Upper lobe of right lung (tissue), 1 donor: ENCODE data around the gene SRGAP1. TPM values are rescaled to one million over a fixed set of nuclear protein-coding genes. Genes with fewer than 3 reads are reported as not detected.

Experiments used
- ATAC-seq: fragments of 200-7000 bp; cut with Tn5 transposase; one replicate; pipeline ENCODE4 v1.9.1; 2020; ENCODE audit warnings: mild to moderate bottlenecking, moderate library complexity
- DNase-seq: peaks from one replicate; pipeline ENCODE4 v3.0.0-alpha.2; 2020
- H3K27ac ChIP-seq: fragments of 200-600 bp; one replicate; pipeline ENCODE4 v1.8.0; 2022
- H3K27me3 ChIP-seq: fragments of 200-600 bp; one replicate; pipeline ENCODE4 v1.8.0; 2022; ENCODE audit warnings: mild to moderate bottlenecking
- H3K36me3 ChIP-seq: fragments of 200-600 bp; one replicate; pipeline ENCODE4 v1.8.0; 2022
- H3K4me1 ChIP-seq: fragments of 200-600 bp; one replicate; pipeline ENCODE4 v1.8.0; 2022
- H3K4me3 ChIP-seq: fragments of 200-600 bp; one replicate; pipeline ENCODE4 v1.8.0; 2022; ENCODE audit warnings: mild to moderate bottlenecking
- H3K9me3 ChIP-seq: fragments of 200-600 bp; one replicate; pipeline ENCODE4 v1.8.0; 2022
- CTCF ChIP-seq: fragments of 200-600 bp; IDR thresholded peaks from one replicate; pipeline ENCODE4 v1.8.0; 2022; ENCODE audit warnings: antibody characterized with exemption
- intact Hi-C: fragments of 100-400 bp; cut with DNase I; formaldehyde crosslinking; loops from one replicate; pipeline ENCODE4 v1.11.0; 2022
- total RNA-seq: library from RNA; stranded (reverse); fragmentation: NEBNext Ultra II Directional; extraction: Animal tissue kit (Norgen Biotek cat#: 25700); gene quantifications from one replicate; pipeline ENCODE4 v1.2.1, GENCODE V29; 2021
- donor health status: DM: no; HTN: yes; CAD: no; lungs with severe emphysema.

The SRGAP1 gene
- total RNA-seq, 1 donor from 2014 or later = 11.4 TPM

GRCh38 chr12:63967358-63968145 is 123.1 kb downstream of the SRGAP1 start:
- Histone ChIP-seq H3K36me3 (no peaks in the 10 kb centered on the region), H3K27me3 (no peaks in the 10 kb centered on the region), H3K9me3 (no peaks in the 10 kb centered on the region), H3K4me1 (no peaks in the 10 kb centered on the region), H3K27ac (no peak overlapping the region), H3K4me3 (no peak overlapping the region)
- no peak for ATAC-seq
- no peak for DNase-seq
- intact Hi-C loops = no loop called here
- no peak for TF ChIP-seq CTCF

- Histone ChIP-seq H3K9me3 (no peaks in the 10 kb centered on the region), H3K4me1 (no peaks in the 10 kb centered on the region), H3K27ac (no peak overlapping the region), H3K27me3 (no peaks in the 10 kb centered on the region), H3K4me3 (no peak overlapping the region), H3K36me3 (no peaks in the 10 kb centered on the region)
- DNase-seq (no peak), ATAC-seq (no peak)
- no peak for TF ChIP-seq CTCF
- intact Hi-C loops = no loop called here
Observed at GRCh38 chr12:63968673-63969072, 124.2 kb downstream of the SRGAP1 start.

GRCh38 chr12:63976902-63977395 is 132.4 kb downstream of the SRGAP1 start:
- Histone ChIP-seq H3K4me3 (no peak overlapping the region), H3K9me3 (no peaks in the 10 kb centered on the region), H3K36me3 (no peaks in the 10 kb centered on the region), H3K27ac (no peak overlapping the region), H3K27me3 (no peaks in the 10 kb centered on the region), H3K4me1 (no peaks in the 10 kb centered on the region)
- DNase-seq (no peak), ATAC-seq (no peak)
- intact Hi-C loops = no loop called here
- no peak for TF ChIP-seq CTCF

GRCh38 chr12:63977441-63977840 is 132.9 kb downstream of the SRGAP1 start:
- ATAC-seq = no peak
- H3K4me3 ChIP-seq = no peak overlapping the region
- intact Hi-C loops = no loop called here
- H3K27me3 ChIP-seq = no peaks in the 10 kb centered on the region
- H3K4me1 ChIP-seq = no peaks in the 10 kb centered on the region
- no peaks in the 10 kb centered on the region for H3K36me3 ChIP-seq
- H3K27ac ChIP-seq = no peak overlapping the region
- no peaks in the 10 kb centered on the region for H3K9me3 ChIP-seq
- no peak for TF ChIP-seq CTCF
- no peak for DNase-seq

- Histone ChIP-seq H3K9me3 (no peaks in the 10 kb centered on the region), H3K4me3 (no peak overlapping the region), H3K27ac (no peak overlapping the region), H3K36me3 (no peaks in the 10 kb centered on the region), H3K4me1 (no peaks in the 10 kb centered on the region), H3K27me3 (no peaks in the 10 kb centered on the region)
- DNase-seq = no peak
- intact Hi-C loops = no loop called here
- ATAC-seq = no peak
- no peak for TF ChIP-seq CTCF
Observed at GRCh38 chr12:63978519-63978918, 134.0 kb downstream of the SRGAP1 start.
